GM06990 (cell line): ENCODE results near the gene CBX3.
"Not testable (repeated sequence)": the region's sequence is repeated elsewhere in the genome, so short reads cannot be mapped to it uniquely, and the experiment has no call there.

Source experiments
- DNase-seq: peaks from one replicate; pipeline ENCODE4 v3.0.0-alpha.2; 2011; ENCODE audit not compliant: insufficient read length; ENCODE audit errors: extremely low read depth
- H3K27me3 ChIP-seq: replicated peaks from 2 replicates; pipeline ENCODE4 v1.6.0; 2011; ENCODE audit warnings: low read length; ENCODE audit not compliant: control insufficient read depth, insufficient read depth
- H3K36me3 ChIP-seq: 2 replicates; pipeline ENCODE4 v1.5.1; 2011; ENCODE audit warnings: low read length; ENCODE audit not compliant: control insufficient read depth, insufficient read depth
- H3K4me3 ChIP-seq: replicated peaks from 2 replicates; pipeline ENCODE4 v1.5.1; 2011; ENCODE audit warnings: low read depth, mild to moderate bottlenecking, control low read depth, low read length
- TF ChIP-seq, protein P1 (sequence below): IDR thresholded peaks from 2 replicates; pipeline ENCODE4 v1.5.1; 2011; ENCODE audit warnings: low read length, control low read depth, mild to moderate bottlenecking, inconsistent platforms; ENCODE audit not compliant: insufficient read depth, poor library complexity, severe bottlenecking

CBX3 gene

GRCh38 chr7:26190417-26190869, 11.1 kb upstream of the CBX3 start:
- TF ChIP-seq, protein P1, sequence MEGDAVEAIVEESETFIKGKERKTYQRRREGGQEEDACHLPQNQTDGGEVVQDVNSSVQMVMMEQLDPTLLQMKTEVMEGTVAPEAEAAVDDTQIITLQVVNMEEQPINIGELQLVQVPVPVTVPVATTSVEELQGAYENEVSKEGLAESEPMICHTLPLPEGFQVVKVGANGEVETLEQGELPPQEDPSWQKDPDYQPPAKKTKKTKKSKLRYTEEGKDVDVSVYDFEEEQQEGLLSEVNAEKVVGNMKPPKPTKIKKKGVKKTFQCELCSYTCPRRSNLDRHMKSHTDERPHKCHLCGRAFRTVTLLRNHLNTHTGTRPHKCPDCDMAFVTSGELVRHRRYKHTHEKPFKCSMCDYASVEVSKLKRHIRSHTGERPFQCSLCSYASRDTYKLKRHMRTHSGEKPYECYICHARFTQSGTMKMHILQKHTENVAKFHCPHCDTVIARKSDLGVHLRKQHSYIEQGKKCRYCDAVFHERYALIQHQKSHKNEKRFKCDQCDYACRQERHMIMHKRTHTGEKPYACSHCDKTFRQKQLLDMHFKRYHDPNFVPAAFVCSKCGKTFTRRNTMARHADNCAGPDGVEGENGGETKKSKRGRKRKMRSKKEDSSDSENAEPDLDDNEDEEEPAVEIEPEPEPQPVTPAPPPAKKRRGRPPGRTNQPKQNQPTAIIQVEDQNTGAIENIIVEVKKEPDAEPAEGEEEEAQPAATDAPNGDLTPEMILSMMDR = no peak
- peaks cover 19% of the 10 kb centered on the region for H3K36me3 ChIP-seq
- no peak for DNase-seq

GRCh38 chr7:26191233-26191973, 10.1 kb upstream of the CBX3 start:
- TF ChIP-seq, protein P1 = no peak
- H3K27me3 ChIP-seq = no peaks in the 10 kb centered on the region
- peaks cover 19% of the 10 kb centered on the region for H3K36me3 ChIP-seq
- DNase-seq = no peak
- no peak overlapping the region for H3K4me3 ChIP-seq

More at GRCh38 chr7:26190417-26190869, 11.1 kb upstream of the CBX3 start:
- no peak overlapping the region for H3K4me3 ChIP-seq
- no peaks in the 10 kb centered on the region for H3K27me3 ChIP-seq

- no peaks in the 10 kb centered on the region for H3K27me3 ChIP-seq
- DNase-seq = no peak
- TF ChIP-seq, protein P1 = no peak
- H3K4me3 ChIP-seq = no peak overlapping the region
- H3K36me3 ChIP-seq = peaks cover 19% of the 10 kb centered on the region
Measured at GRCh38 chr7:26191974-26192479, 9.5 kb upstream of the CBX3 start.

GRCh38 chr7:26192485-26193087, 9.0 kb upstream of the CBX3 start:
- DNase-seq = no peak
- no peaks in the 10 kb centered on the region for H3K27me3 ChIP-seq
- H3K4me3 ChIP-seq = no peak overlapping the region
- TF ChIP-seq, protein P1 = no peak
- H3K36me3 ChIP-seq = peaks cover 22% of the 10 kb centered on the region

- DNase-seq = no peak
- no peak overlapping the region for H3K4me3 ChIP-seq
- H3K27me3 ChIP-seq = no peaks in the 10 kb centered on the region
Measured at GRCh38 chr7:26193432-26194207, 7.9 kb upstream of the CBX3 start.

DNA sequence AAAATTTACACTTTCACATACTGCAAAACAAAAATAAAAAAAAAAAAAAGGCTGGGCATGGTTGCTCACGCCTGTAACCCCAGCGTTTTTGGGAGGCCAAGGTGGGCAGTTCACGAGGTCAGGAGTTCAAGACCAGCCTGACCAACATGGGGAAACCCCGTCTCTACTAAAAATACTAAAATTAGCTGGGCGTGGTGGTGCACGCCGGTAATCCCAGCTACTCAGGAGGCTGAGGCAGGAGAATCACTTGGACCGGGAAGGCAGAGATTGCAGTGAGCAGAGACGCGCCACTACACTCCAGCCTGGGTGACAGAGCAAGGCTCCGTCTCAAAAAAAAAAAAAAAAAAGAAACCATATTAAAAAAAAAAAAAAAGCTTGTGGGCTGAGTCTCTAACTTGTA, 6.8 kb upstream of the CBX3 start:
- not testable (repeated sequence) for H3K27me3 ChIP-seq, DNase-seq, H3K4me3 ChIP-seq
- H3K36me3 ChIP-seq = peaks cover 20% of the 10 kb centered on the region

More at GRCh38 chr7:26193432-26194207, 7.9 kb upstream of the CBX3 start:
- TF ChIP-seq, protein P1 = no peak
- H3K36me3 ChIP-seq = peaks cover 22% of the 10 kb centered on the region
